ENCODE results near the gene ANKRD55. TPM values are rescaled to one million over a fixed set of nuclear protein-coding genes. Genes with fewer than 3 reads are reported as not detected.
"Not testable (repeated sequence)": the region's sequence is repeated elsewhere in the genome, so short reads cannot be mapped to it uniquely, and the experiment has no call there.

ANKRD55 gene
- total and polyA plus RNA-seq, 4 donors, result 0.37 to 1.9 (median 1.4) TPM

DNA sequence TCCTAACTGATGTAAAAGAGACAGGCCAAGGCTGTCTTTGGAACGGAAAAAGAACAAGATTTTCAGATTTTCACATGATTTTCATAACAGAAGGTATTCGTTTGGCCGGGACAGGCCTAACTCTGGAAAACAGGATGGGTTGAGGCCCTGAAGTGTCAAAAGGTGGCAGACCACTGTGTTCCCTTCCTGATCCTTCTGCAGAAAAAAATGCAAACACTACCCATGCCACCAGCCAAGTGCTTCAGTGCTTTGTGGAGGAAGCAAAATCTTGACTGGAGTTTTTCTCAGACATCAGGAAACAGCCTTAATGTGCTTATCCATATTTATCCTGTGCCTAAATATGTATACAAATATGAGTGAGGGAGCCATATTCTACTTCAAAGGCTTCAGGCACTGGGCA is 124.9 kb downstream of the ANKRD55 start:
- no peak overlapping the region for H3K4me3 ChIP-seq (ENCODE audit: low read depth in 1 of 3, low read length in 3 of 3)
- no peak overlapping the region for H3K27ac ChIP-seq (ENCODE audit: low read depth in 1 of 2, low read length in 2 of 2)
- no peak for DNase-seq (ENCODE audit: low spot score)
- 78% methylated on average over 3 of the region's 3 CpGs for WGBS
- no peaks in the 10 kb centered on the region for H3K36me3 ChIP-seq (ENCODE audit: control insufficient read depth in 4 of 4, insufficient read depth in 3 of 4, low read depth in 1 of 4, low read length in 3 of 4)
- no peak overlapping the region for H3K9ac ChIP-seq (ENCODE audit: low read depth in 1 of 2, low read length in 2 of 2)
- TF ChIP-seq TAF1 (conservative IDR thresholded peaks at IDR 0.05), result no peak
- TF ChIP-seq, protein P1, sequence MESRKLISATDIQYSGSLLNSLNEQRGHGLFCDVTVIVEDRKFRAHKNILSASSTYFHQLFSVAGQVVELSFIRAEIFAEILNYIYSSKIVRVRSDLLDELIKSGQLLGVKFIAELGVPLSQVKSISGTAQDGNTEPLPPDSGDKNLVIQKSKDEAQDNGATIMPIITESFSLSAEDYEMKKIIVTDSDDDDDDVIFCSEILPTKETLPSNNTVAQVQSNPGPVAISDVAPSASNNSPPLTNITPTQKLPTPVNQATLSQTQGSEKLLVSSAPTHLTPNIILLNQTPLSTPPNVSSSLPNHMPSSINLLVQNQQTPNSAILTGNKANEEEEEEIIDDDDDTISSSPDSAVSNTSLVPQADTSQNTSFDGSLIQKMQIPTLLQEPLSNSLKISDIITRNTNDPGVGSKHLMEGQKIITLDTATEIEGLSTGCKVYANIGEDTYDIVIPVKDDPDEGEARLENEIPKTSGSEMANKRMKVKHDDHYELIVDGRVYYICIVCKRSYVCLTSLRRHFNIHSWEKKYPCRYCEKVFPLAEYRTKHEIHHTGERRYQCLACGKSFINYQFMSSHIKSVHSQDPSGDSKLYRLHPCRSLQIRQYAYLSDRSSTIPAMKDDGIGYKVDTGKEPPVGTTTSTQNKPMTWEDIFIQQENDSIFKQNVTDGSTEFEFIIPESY (IDR thresholded peaks at IDR 0.05), result no peak
- TF ChIP-seq, protein P2, sequence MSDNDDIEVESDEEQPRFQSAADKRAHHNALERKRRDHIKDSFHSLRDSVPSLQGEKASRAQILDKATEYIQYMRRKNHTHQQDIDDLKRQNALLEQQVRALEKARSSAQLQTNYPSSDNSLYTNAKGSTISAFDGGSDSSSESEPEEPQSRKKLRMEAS (IDR thresholded peaks at IDR 0.05), result peak; percentile 23
- peak; percentile 33 for TF ChIP-seq SP1 (IDR thresholded peaks at IDR 0.05)
- TF ChIP-seq FOXA1 (IDR thresholded peaks at IDR 0.05), result no peak
- peak; percentile 97 for TF ChIP-seq NR2F2 (IDR thresholded peaks at IDR 0.05)
- no peak for TF ChIP-seq RXRA (IDR thresholded peaks at IDR 0.05)
- TF ChIP-seq RAD21 (IDR thresholded peaks at IDR 0.05), result peak in 1 of 2 donors; percentile 37
- no peaks in the 10 kb centered on the region for H3K4me1 ChIP-seq (ENCODE audit: control insufficient read depth in 4 of 4, insufficient read depth in 4 of 4, low read length in 3 of 4)
- H3K9me3 ChIP-seq (ENCODE audit: control insufficient read depth in 4 of 4, low read length in 3 of 4), result no peaks in the 10 kb centered on the region
- H3K27me3 ChIP-seq (ENCODE audit: control insufficient read depth in 4 of 4, insufficient read depth in 4 of 4, low read length in 3 of 4), result no peaks in the 10 kb centered on the region

DNA sequence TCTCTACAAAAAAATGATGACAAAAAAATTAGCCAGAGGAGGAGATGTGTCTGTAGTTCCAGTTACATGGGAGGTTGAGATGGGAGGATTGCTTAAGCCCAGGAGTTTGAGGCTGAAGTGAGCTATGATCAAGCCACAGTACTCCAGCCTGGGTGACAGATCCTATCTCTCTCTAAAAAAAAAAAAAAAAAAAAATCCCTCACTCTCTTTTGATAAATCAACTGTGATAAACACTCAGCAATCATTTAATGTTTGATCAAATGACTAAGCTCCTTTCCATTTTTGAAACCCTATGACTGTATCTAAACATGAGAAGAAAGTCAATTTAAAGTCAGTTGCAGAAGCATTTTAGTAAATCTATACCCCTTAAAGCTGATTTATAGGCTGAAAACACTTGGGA is 126.3 kb downstream of the ANKRD55 start:
- Histone ChIP-seq H3K9me3 (ENCODE audit: control insufficient read depth in 4 of 4, low read length in 3 of 4) (no peaks in the 10 kb centered on the region), H3K27ac (ENCODE audit: low read depth in 1 of 2, low read length in 2 of 2) (no peak overlapping the region)
- no peak for TF ChIP-seq GABPA (IDR thresholded peaks at IDR 0.05 in 1 of 2, conservative IDR thresholded peaks at IDR 0.05 in 1 of 2)

DNA sequence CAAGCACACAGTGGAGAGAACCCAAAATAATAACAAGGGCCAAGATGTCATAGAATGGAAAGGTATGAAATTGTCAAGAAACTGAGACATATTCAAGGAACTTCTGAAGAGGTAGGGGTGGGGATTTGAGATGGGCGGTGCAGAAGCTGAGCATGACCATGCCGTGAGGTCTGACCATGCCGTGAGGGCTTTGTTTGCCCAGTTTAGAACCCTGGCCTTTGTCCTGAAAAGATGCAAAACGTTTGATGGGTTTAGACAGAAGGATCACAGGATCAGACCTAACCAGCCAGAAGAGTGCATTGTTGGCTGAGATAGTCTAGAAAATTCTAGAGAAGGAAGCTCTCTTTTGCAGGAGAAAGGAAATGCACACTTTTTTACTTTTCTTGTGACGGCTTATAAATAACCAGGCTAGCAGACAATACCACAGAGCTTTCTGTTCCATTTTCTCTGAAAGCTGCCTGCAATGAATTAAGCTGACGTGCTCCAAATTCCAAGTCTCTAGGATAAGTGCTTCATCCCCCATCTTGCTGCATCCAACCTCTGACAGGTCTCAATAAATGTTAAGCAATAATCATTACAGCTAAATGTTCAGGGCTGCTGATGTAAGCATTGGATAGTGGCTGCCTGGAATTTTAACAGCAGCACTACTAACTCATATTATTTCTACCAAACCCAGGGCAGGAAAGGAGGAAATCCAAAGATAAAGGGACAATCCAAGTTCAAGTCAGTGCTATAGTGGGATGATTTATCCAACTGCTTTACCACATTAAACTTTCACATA is 127.4 kb downstream of the ANKRD55 start:
- no peaks in the 10 kb centered on the region for H3K9me3 ChIP-seq (ENCODE audit: control insufficient read depth in 4 of 4, low read length in 3 of 4)
- H3K4me3 ChIP-seq (ENCODE audit: low read depth in 1 of 3, low read length in 3 of 3), result no peak overlapping the region
- H3K9ac ChIP-seq (ENCODE audit: low read depth in 1 of 2, low read length in 2 of 2), result no peak overlapping the region
- no peaks in the 10 kb centered on the region for H3K4me1 ChIP-seq (ENCODE audit: control insufficient read depth in 4 of 4, insufficient read depth in 4 of 4, low read length in 3 of 4)
- H3K36me3 ChIP-seq (ENCODE audit: control insufficient read depth in 4 of 4, insufficient read depth in 3 of 4, low read depth in 1 of 4, low read length in 3 of 4), result no peaks in the 10 kb centered on the region
- 64% methylated on average over 6 of the region's 6 CpGs for WGBS
- DNase-seq (ENCODE audit: low spot score), result no peak
- no peak overlapping the region for H3K27ac ChIP-seq (ENCODE audit: low read depth in 1 of 2, low read length in 2 of 2)
- H3K27me3 ChIP-seq (ENCODE audit: control insufficient read depth in 4 of 4, insufficient read depth in 4 of 4, low read length in 3 of 4), result no peaks in the 10 kb centered on the region
- TF ChIP-seq TAF1 (conservative IDR thresholded peaks at IDR 0.05) (no peak), NR2F2 (IDR thresholded peaks at IDR 0.05) (peak; percentile 10)

More for the DNA sequence above, 126.3 kb downstream of the ANKRD55 start:
- no peaks in the 10 kb centered on the region for H3K27me3 ChIP-seq (ENCODE audit: control insufficient read depth in 4 of 4, insufficient read depth in 4 of 4, low read length in 3 of 4)
- H3K4me3 ChIP-seq (ENCODE audit: low read depth in 1 of 3, low read length in 3 of 3), result no peak overlapping the region
- H3K4me1 ChIP-seq (ENCODE audit: control insufficient read depth in 4 of 4, insufficient read depth in 4 of 4, low read length in 3 of 4), result no peaks in the 10 kb centered on the region
- no peaks in the 10 kb centered on the region for H3K36me3 ChIP-seq (ENCODE audit: control insufficient read depth in 4 of 4, insufficient read depth in 3 of 4, low read depth in 1 of 4, low read length in 3 of 4)
- DNase-seq (ENCODE audit: low spot score), result no peak
- no peak overlapping the region for H3K9ac ChIP-seq (ENCODE audit: low read depth in 1 of 2, low read length in 2 of 2)

DNA sequence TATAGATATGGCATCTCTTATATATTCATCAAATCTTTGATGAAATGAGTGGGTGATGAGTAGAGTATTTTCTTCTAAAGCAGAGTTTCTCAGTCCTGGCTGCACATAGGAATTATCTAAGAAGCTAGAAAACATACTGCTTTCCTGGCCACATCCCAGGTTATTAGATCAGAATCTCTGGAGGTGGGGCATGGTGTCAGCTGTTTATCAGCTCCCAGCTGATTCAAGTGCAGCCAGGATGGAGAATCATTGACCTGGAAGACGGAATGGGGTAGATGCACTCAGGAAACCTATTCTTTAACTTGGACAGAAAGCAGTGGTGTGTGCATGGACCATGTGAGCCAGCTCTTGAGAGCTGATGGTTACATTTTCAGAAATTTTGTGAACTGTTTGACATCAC is 130.2 kb downstream of the ANKRD55 start:
- no peaks in the 10 kb centered on the region for H3K9me3 ChIP-seq (ENCODE audit: control insufficient read depth in 4 of 4, low read length in 3 of 4)
- H3K27me3 ChIP-seq (ENCODE audit: control insufficient read depth in 4 of 4, insufficient read depth in 4 of 4, low read length in 3 of 4), result no peaks in the 10 kb centered on the region
- 21% methylated on average over 1 of the region's 1 CpG for WGBS
- no peak overlapping the region for H3K9ac ChIP-seq (ENCODE audit: low read depth in 1 of 2, low read length in 2 of 2)
- H3K27ac ChIP-seq (ENCODE audit: low read depth in 1 of 2, low read length in 2 of 2), result no peak overlapping the region
- no peak for DNase-seq (ENCODE audit: low spot score)
- H3K4me1 ChIP-seq (ENCODE audit: control insufficient read depth in 4 of 4, insufficient read depth in 4 of 4, low read length in 3 of 4), result peaks cover 0 to 4% (median 0%) of the 10 kb centered on the region in 4 donors
- TF ChIP-seq RAD21 (IDR thresholded peaks at IDR 0.05), result peak in 1 of 2 donors; percentile 9
- TF ChIP-seq EGR1 (IDR thresholded peaks at IDR 0.05; ENCODE audit: low read depth in 2 of 2), result no peak
- no peak overlapping the region for H3K4me3 ChIP-seq (ENCODE audit: low read depth in 1 of 3, low read length in 3 of 3)
- no peaks in the 10 kb centered on the region for H3K36me3 ChIP-seq (ENCODE audit: control insufficient read depth in 4 of 4, insufficient read depth in 3 of 4, low read depth in 1 of 4, low read length in 3 of 4)

DNA sequence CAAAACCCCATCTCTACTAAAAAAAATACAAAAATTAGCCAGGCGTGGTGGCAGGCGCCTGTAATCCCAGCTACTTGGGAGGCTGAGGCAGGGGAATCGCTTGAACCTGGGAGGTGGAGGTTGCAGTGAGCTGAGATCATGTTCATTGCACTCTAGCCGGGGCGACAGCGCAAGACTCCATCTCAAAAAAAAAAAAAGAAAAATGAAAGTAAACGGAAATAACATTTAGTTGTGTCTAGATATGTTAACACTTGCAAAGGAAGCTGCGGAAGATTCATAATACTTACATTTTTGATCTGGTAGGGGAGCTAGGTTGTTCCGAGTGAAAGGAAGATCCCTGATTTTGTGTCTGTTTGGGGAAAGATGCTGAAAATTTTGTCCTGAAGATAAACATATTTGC is 130.9 kb downstream of the ANKRD55 start:
- not testable (repeated sequence) for H3K9me3 ChIP-seq (ENCODE audit: control insufficient read depth in 4 of 4, low read length in 3 of 4); H3K27me3 ChIP-seq (ENCODE audit: control insufficient read depth in 4 of 4, insufficient read depth in 4 of 4, low read length in 3 of 4); H3K36me3 ChIP-seq (ENCODE audit: control insufficient read depth in 4 of 4, insufficient read depth in 3 of 4, low read depth in 1 of 4, low read length in 3 of 4); DNase-seq (ENCODE audit: low spot score); H3K4me1 ChIP-seq (ENCODE audit: control insufficient read depth in 4 of 4, insufficient read depth in 4 of 4, low read length in 3 of 4); H3K4me3 ChIP-seq (ENCODE audit: low read depth in 1 of 3, low read length in 3 of 3); H3K9ac ChIP-seq (ENCODE audit: low read depth in 1 of 2, low read length in 2 of 2); H3K27ac ChIP-seq (ENCODE audit: low read depth in 1 of 2, low read length in 2 of 2)
- 88% methylated on average over 9 of the region's 9 CpGs for WGBS
